Astrocyte (in vitro differentiated cells and primary cell): Measurements from ENCODE around the gene SCCPDH. TPM values are rescaled to one million over a fixed set of nuclear protein-coding genes. Genes with fewer than 3 reads are reported as not detected.

ENCODE experiments used
- DNase-seq: peaks from one replicate; pipeline ENCODE4 v3.0.0-alpha.2; 2010; ENCODE audit warnings: low read depth
- FAIRE-seq: peaks from 2 replicates; lab custom pipeline; 2011; peaks lifted over from hg19 to GRCh38; lab: Jason Lieb, UNC
- H2AFZ ChIP-seq: 2 replicates; pipeline ENCODE4 v1.6.0; 2012; ENCODE audit warnings: low read depth, low read length, inconsistent platforms
- H3K27ac ChIP-seq: 2 replicates; pipeline ENCODE4 v1.5.1; 2011; ENCODE audit warnings: low read depth, low read length, inconsistent platforms
- H3K27me3 ChIP-seq: 2 replicates; pipeline ENCODE4 v1.6.0; 2011; ENCODE audit warnings: low read length, inconsistent platforms; ENCODE audit not compliant: insufficient read depth
- H3K36me3 ChIP-seq: 2 replicates; pipeline ENCODE4 v1.5.1; 2011; ENCODE audit warnings: low read length, inconsistent platforms; ENCODE audit not compliant: insufficient read depth
- H3K4me1 ChIP-seq: 2 replicates; pipeline ENCODE4 v1.5.1; 2011; ENCODE audit warnings: low read length, inconsistent platforms; ENCODE audit not compliant: insufficient read depth
- H3K4me2 ChIP-seq: 2 replicates; pipeline ENCODE4 v1.6.0; 2012; ENCODE audit warnings: low read length, inconsistent platforms
- H3K4me3 ChIP-seq: 2 replicates; pipeline ENCODE4 v1.5.1; 2011; ENCODE audit warnings: low read depth, mild to moderate bottlenecking, low read length, inconsistent platforms; ENCODE audit not compliant: insufficient read depth
- H3K79me2 ChIP-seq: 2 replicates; pipeline ENCODE4 v1.6.0; 2012; ENCODE audit warnings: mild to moderate bottlenecking, low read length, inconsistent platforms; ENCODE audit not compliant: insufficient read depth
- H3K9ac ChIP-seq: 2 replicates; pipeline ENCODE4 v1.6.0; 2012; ENCODE audit warnings: mild to moderate bottlenecking, low read length, inconsistent platforms
- H3K9me3 ChIP-seq: 2 replicates; pipeline ENCODE4 v1.5.1; 2012; ENCODE audit warnings: low read depth, mild to moderate bottlenecking, low read length, inconsistent platforms; ENCODE audit not compliant: insufficient read depth
- H4K20me1 ChIP-seq: 2 replicates; pipeline ENCODE4 v1.6.0; 2012; ENCODE audit warnings: low read length, inconsistent platforms; ENCODE audit not compliant: insufficient read depth
- H3K27ac Mint-ChIP-seq: one replicate; pipeline ENCODE4 v1.8.0; 2021; ENCODE audit warnings: mild to moderate bottlenecking, mixed read lengths; ENCODE audit not compliant: unreplicated experiment
- H3K27me3 Mint-ChIP-seq: one replicate; pipeline ENCODE4 v1.8.0; 2021; ENCODE audit warnings: low read depth, mixed read lengths; ENCODE audit not compliant: unreplicated experiment
- H3K36me3 Mint-ChIP-seq: one replicate; pipeline ENCODE4 v1.8.0; 2021; ENCODE audit warnings: low read depth, mixed read lengths; ENCODE audit not compliant: unreplicated experiment
- H3K4me1 Mint-ChIP-seq: one replicate; pipeline ENCODE4 v1.8.0; 2021; ENCODE audit warnings: low read depth, mixed read lengths; ENCODE audit not compliant: unreplicated experiment
- H3K4me3 Mint-ChIP-seq: one replicate; pipeline ENCODE4 v1.8.0; 2021; ENCODE audit warnings: mild to moderate bottlenecking, moderate library complexity, mixed read lengths; ENCODE audit not compliant: unreplicated experiment
- H3K9me3 Mint-ChIP-seq: one replicate; pipeline ENCODE4 v1.8.0; 2021; ENCODE audit warnings: mild to moderate bottlenecking, mixed read lengths; ENCODE audit not compliant: unreplicated experiment
- CTCF ChIP-seq: IDR thresholded peaks from 2 replicates; pipeline ENCODE4 v1.5.1; 2011; ENCODE audit warnings: low read depth, mild to moderate bottlenecking, inconsistent platforms, low read length, moderate library complexity; ENCODE audit not compliant: insufficient read depth
- EZH2 ChIP-seq: IDR thresholded peaks from 2 replicates; pipeline ENCODE4 v1.6.1; 2012; ENCODE audit warnings: mild to moderate bottlenecking, low read length, inconsistent platforms; ENCODE audit not compliant: insufficient read depth
- total RNA-seq: library from RNA; stranded (reverse); gene quantifications from 2 replicates; pipeline ENCODE4 v1.2.1, GENCODE V29; 2021

Gene SCCPDH
- total RNA-seq, 1 donor from 2014 or later: 25.0 TPM

GRCh38 chr1:246814890-246815289, 90.7 kb downstream of the SCCPDH start:
- DNase-seq: no peak
- Histone ChIP-seq H4K20me1 (no peaks in the 10 kb centered on the region), H3K4me2 (no peak overlapping the region), H2AFZ (no peak overlapping the region), H3K4me3 (no peak overlapping the region), H3K9ac (no peak overlapping the region), H3K27ac (no peak overlapping the region), H3K27me3 (no peaks in the 10 kb centered on the region), H3K79me2 (no peaks in the 10 kb centered on the region), H3K36me3 (no peaks in the 10 kb centered on the region), H3K9me3 (no peaks in the 10 kb centered on the region), H3K4me1 (no peaks in the 10 kb centered on the region)
- TF ChIP-seq EZH2 (no peak), CTCF (no peak)
- no peaks in the 10 kb centered on the region for H3K36me3 Mint-ChIP-seq
- H3K9me3 Mint-ChIP-seq: peaks cover 2% of the 10 kb centered on the region
- H3K4me3 Mint-ChIP-seq: no peak overlapping the region
- H3K27me3 Mint-ChIP-seq: peaks cover 11% of the 10 kb centered on the region
- no peak overlapping the region for H3K27ac Mint-ChIP-seq
- FAIRE-seq: no peak
- no peaks in the 10 kb centered on the region for H3K4me1 Mint-ChIP-seq

GRCh38 chr1:246815693-246816270, 91.6 kb downstream of the SCCPDH start:
- H3K79me2 ChIP-seq: no peaks in the 10 kb centered on the region
- H3K4me3 ChIP-seq: no peak overlapping the region
- Mint-ChIP-seq H3K4me3 (no peak overlapping the region), H3K36me3 (no peaks in the 10 kb centered on the region), H3K27me3 (peaks cover 14% of the 10 kb centered on the region), H3K4me1 (no peaks in the 10 kb centered on the region), H3K9me3 (peaks cover 2% of the 10 kb centered on the region), H3K27ac (no peak overlapping the region)
- TF ChIP-seq CTCF: no peak
- TF ChIP-seq EZH2: no peak
- no peak overlapping the region for H3K9ac ChIP-seq
- DNase-seq: no peak
- H3K36me3 ChIP-seq: no peaks in the 10 kb centered on the region
- no peaks in the 10 kb centered on the region for H3K4me1 ChIP-seq
- FAIRE-seq: no peak
- H3K4me2 ChIP-seq: no peak overlapping the region
- no peaks in the 10 kb centered on the region for H3K27me3 ChIP-seq
- H2AFZ ChIP-seq: no peak overlapping the region
- H3K9me3 ChIP-seq: no peaks in the 10 kb centered on the region
- H4K20me1 ChIP-seq: no peaks in the 10 kb centered on the region
- no peak overlapping the region for H3K27ac ChIP-seq

Other genes starting within 250 kb of the SCCPDH start
- 73.3 and 80.8 TPM in 2 replicates for gene SMYD3, start 217.1 kb upstream of the SCCPDH start, total RNA-seq
- gene TFB2M, start 158.1 kb upstream of the SCCPDH start, total RNA-seq: 16.3 and 17.3 TPM in 2 replicates
- 14.2 and 19.8 TPM in 2 replicates for gene CNST, start 158.0 kb upstream of the SCCPDH start, total RNA-seq
- gene AHCTF1, start 207.5 kb downstream of the SCCPDH start, total RNA-seq: 40.0 and 44.0 TPM in 2 replicates